ENCODE measurements around the gene EFNA1.

- TF ChIP-seq CTCF (IDR thresholded peaks at IDR 0.05; ENCODE audit: low read length), result no peak
- no peak for TF ChIP-seq EZH2 (optimal IDR thresholded peaks at IDR 0.05; ENCODE audit: low read depth, low read length)
These were observed 2.8 kb downstream of the EFNA1 start for GRCh38 chr1:155130272-155131006.
